OCI-LY7 (cell line): Measurements from ENCODE around the gene SMURF1.

Experiments used
- EZH2phosphoT487 ChIP-seq: fragments of 200-600 bp; sonication (generic); IDR thresholded peaks from 2 replicates; pipeline ENCODE4 v1.6.1; 2018; ENCODE audit warnings: low read depth, borderline replicate concordance, mild to moderate bottlenecking, mixed run types, antibody characterized with exemption, low read length, moderate library complexity, mixed read lengths
- TF ChIP-seq, protein P1 (sequence below): fragments of 200-600 bp; sonication (generic); conservative IDR thresholded peaks from 2 replicates; pipeline ENCODE4 v1.5.1; 2014; ENCODE audit warnings: mild to moderate bottlenecking, antibody characterized with exemption, low read length, moderate library complexity, mixed read lengths

DNA sequence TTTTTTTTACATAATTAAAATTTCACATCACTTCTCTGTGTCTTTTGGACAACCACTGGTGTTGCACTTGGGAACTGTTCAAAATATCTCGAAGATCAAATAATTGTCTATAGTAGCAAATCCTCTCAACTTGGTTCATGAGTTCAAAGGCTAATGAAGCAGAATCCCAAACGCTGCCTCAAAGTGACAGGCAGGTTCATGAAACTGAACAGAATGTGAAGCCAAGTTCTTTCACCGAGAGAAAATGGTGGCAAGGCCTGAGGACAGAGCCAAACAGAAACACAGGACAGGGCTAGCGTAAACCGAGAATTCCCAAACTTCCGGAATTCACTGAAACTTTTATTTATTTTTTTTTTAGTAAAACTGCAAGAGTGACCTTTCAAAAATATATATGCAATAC is 21.1 kb downstream of the SMURF1 start:
- TF ChIP-seq, protein P1, sequence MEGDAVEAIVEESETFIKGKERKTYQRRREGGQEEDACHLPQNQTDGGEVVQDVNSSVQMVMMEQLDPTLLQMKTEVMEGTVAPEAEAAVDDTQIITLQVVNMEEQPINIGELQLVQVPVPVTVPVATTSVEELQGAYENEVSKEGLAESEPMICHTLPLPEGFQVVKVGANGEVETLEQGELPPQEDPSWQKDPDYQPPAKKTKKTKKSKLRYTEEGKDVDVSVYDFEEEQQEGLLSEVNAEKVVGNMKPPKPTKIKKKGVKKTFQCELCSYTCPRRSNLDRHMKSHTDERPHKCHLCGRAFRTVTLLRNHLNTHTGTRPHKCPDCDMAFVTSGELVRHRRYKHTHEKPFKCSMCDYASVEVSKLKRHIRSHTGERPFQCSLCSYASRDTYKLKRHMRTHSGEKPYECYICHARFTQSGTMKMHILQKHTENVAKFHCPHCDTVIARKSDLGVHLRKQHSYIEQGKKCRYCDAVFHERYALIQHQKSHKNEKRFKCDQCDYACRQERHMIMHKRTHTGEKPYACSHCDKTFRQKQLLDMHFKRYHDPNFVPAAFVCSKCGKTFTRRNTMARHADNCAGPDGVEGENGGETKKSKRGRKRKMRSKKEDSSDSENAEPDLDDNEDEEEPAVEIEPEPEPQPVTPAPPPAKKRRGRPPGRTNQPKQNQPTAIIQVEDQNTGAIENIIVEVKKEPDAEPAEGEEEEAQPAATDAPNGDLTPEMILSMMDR, result no peak
- no peak for TF ChIP-seq EZH2phosphoT487
